DOHH2 (cell line): ENCODE measurements around the gene RAPGEF1.

ENCODE experiments used
- EZH2phosphoT487 ChIP-seq: fragments of 200-600 bp; sonication (generic); IDR thresholded peaks from 2 replicates; pipeline ENCODE4 v1.6.1; 2017; ENCODE audit warnings: borderline replicate concordance, mild to moderate bottlenecking, antibody characterized with exemption, low read length, moderate library complexity, mixed read lengths
- TF ChIP-seq, protein P1 (sequence below): fragments of 200-600 bp; sonication (generic); IDR thresholded peaks from one replicate; pipeline ENCODE4 v1.5.1; 2014; ENCODE audit warnings: antibody characterized with exemption, mild to moderate bottlenecking, low read depth, low read length; ENCODE audit not compliant: poor library complexity, severe bottlenecking

DNA sequence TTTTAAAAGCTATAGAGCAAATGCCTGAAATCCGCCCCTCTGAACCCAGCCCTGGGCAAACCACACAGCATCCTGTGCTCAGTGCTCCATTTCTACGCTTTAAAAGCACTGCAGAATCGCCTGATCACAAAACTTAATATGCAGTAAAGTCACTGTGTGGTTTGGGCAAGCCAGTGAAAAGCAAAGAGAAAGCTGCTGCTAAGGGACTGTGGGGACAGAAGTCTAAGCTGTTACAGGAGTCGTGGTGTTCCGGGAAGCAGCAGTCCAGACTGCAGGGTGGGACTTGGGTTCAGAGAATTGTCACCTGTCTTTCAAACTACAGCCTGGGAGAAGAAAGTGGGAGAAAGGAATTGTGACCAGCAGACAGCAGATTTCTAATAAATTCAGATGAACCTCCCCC is 8.2 kb downstream of the RAPGEF1 start:
- TF ChIP-seq, protein P1, sequence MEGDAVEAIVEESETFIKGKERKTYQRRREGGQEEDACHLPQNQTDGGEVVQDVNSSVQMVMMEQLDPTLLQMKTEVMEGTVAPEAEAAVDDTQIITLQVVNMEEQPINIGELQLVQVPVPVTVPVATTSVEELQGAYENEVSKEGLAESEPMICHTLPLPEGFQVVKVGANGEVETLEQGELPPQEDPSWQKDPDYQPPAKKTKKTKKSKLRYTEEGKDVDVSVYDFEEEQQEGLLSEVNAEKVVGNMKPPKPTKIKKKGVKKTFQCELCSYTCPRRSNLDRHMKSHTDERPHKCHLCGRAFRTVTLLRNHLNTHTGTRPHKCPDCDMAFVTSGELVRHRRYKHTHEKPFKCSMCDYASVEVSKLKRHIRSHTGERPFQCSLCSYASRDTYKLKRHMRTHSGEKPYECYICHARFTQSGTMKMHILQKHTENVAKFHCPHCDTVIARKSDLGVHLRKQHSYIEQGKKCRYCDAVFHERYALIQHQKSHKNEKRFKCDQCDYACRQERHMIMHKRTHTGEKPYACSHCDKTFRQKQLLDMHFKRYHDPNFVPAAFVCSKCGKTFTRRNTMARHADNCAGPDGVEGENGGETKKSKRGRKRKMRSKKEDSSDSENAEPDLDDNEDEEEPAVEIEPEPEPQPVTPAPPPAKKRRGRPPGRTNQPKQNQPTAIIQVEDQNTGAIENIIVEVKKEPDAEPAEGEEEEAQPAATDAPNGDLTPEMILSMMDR = no peak
- TF ChIP-seq EZH2phosphoT487 = no peak
